Transverse colon (tissue), 3 donors: Measurements from ENCODE around the gene CCDC40.

ENCODE experiments used
- EP300 ChIP-seq: sonication (generic); formaldehyde crosslinking; IDR thresholded peaks from one replicate; pipeline ENCODE4 v1.6.1; 2017; ENCODE audit warnings: antibody characterized with exemption, low read depth
- TF ChIP-seq, protein P1 (sequence below), 5 experiments: fragments of 200-600 bp in 3 of 5; fragments of 450-650 bp in 2 of 5; sonication (generic) in 3 of 5; IDR thresholded peaks; 1 replicate in 2 of 5; 2 replicates in 3 of 5; pipeline ENCODE4 v1.5.1; 2016 to 2017; ENCODE audit warnings: antibody characterized with exemption in 5 of 5, inconsistent platforms in 3 of 5, mild to moderate bottlenecking in 2 of 5, moderate library complexity in 1 of 5

- TF ChIP-seq, protein P1, sequence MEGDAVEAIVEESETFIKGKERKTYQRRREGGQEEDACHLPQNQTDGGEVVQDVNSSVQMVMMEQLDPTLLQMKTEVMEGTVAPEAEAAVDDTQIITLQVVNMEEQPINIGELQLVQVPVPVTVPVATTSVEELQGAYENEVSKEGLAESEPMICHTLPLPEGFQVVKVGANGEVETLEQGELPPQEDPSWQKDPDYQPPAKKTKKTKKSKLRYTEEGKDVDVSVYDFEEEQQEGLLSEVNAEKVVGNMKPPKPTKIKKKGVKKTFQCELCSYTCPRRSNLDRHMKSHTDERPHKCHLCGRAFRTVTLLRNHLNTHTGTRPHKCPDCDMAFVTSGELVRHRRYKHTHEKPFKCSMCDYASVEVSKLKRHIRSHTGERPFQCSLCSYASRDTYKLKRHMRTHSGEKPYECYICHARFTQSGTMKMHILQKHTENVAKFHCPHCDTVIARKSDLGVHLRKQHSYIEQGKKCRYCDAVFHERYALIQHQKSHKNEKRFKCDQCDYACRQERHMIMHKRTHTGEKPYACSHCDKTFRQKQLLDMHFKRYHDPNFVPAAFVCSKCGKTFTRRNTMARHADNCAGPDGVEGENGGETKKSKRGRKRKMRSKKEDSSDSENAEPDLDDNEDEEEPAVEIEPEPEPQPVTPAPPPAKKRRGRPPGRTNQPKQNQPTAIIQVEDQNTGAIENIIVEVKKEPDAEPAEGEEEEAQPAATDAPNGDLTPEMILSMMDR (IDR thresholded peaks at IDR 0.05): no peak
- TF ChIP-seq EP300: no peak
These were observed 68.0 kb downstream of the CCDC40 start for GRCh38 chr17:80104321-80104955.
